Small intestine (tissue), 7 donors: ENCODE results near the gene PEX1. TPM values are rescaled to one million over a fixed set of nuclear protein-coding genes. Genes with fewer than 3 reads are reported as not detected.
"Not testable (repeated sequence)": the region's sequence is repeated elsewhere in the genome, so short reads cannot be mapped to it uniquely, and the experiment has no call there.

Experiments used
- DNase-seq, 2 donors: peaks; one replicate each; pipeline versions ENCODE4 v3.0.0 to v3.0.0-alpha.2; 2013
- FAIRE-seq: peaks from 2 replicates; lab custom pipeline; 2012; peaks lifted over from hg19 to GRCh38; lab: Jason Lieb, UNC
- H3K27ac ChIP-seq, 3 donors: one replicate each; pipeline ENCODE4 v1.5.1; 2013; ENCODE audit warnings: low read length in 2 of 3, mild to moderate bottlenecking in 2 of 3, control low read depth in 1 of 3, inconsistent platforms in 1 of 3, low read depth in 1 of 3, moderate library complexity in 1 of 3
- H3K27me3 ChIP-seq, 3 donors: one replicate each; pipeline ENCODE4 v1.6.1; 2013; ENCODE audit warnings: low read length in 3 of 3, inconsistent platforms in 1 of 3; ENCODE audit not compliant: control insufficient read depth in 3 of 3, insufficient read depth in 3 of 3
- H3K36me3 ChIP-seq, 3 donors: one replicate each; pipeline ENCODE4 v1.6.1; 2013; ENCODE audit warnings: low read length in 3 of 3, inconsistent platforms in 1 of 3, low read depth in 1 of 3, mild to moderate bottlenecking in 1 of 3, moderate library complexity in 1 of 3; ENCODE audit not compliant: control insufficient read depth in 3 of 3, insufficient read depth in 2 of 3
- H3K4me1 ChIP-seq, 3 donors: one replicate each; pipeline ENCODE4 v1.6.1; 2013; ENCODE audit warnings: low read length in 2 of 3, inconsistent platforms in 1 of 3, low read depth in 1 of 3, mild to moderate bottlenecking in 1 of 3, moderate library complexity in 1 of 3; ENCODE audit not compliant: control insufficient read depth in 3 of 3, insufficient read depth in 2 of 3
- H3K4me3 ChIP-seq, 3 donors: one replicate each; pipeline ENCODE4 v1.5.1; 2013; ENCODE audit warnings: low read length in 3 of 3, control low read depth in 1 of 3, inconsistent platforms in 1 of 3, low read depth in 1 of 3, mild to moderate bottlenecking in 1 of 3, moderate library complexity in 1 of 3
- H3K9me3 ChIP-seq, 2 donors: one replicate each; pipeline ENCODE4 v1.6.1; 2013; ENCODE audit warnings: low read depth in 1 of 2, low read length in 1 of 2; ENCODE audit not compliant: control insufficient read depth in 2 of 2, insufficient read depth in 1 of 2
- WGBS, 3 donors: extraction: QIAGEN DNeasy Blood & Tissue Kit; methylation state at CpG; one replicate each; pipeline ENCODE4 v1.1.7; 2013; 5-methylcytosine and 5-hydroxymethylcytosine counted together
- polyA plus RNA-seq, 4 donors: library from polyadenylated mRNA; stranded (reverse) in 3 of 4; unstranded in 1 of 4; fragments of 200-250 nt in 3 of 4; fragments of 120-200 nt in 1 of 4; gene quantifications; one replicate each; pipeline versions ENCODE4 v1.2.1 to v1.2.3, GENCODE V29; 2013
- donor health status: healthy with polysubstance abuse.
- donor health status: control.
- donor health status: control.
- donor health status: Bipolar disorder and iron deficiency.
- donor health status: healthy.

The PEX1 gene
- polyA plus RNA-seq, 4 donors = 9.2 to 36.5 (median 12.0) TPM

DNA sequence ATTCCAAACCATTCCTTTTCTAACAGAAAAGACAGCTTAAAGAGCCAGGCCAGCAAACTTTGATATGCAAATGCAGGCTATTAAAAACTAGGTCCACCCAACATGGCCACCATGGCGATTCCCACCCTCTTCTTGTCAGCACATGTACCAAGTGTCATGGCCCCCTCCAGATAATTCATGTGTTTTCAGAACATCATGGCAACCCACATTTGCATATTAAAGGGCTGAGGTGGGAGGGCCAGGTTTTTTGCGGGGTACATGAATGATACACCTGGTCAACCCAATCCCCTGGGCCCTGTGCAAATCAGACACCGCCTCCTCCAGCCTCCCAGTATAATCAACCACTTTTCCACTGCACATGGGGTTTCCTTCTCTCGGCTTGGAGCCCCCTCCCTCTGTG, 49.6 kb downstream of the PEX1 start:
- no peak overlapping the region for H3K27ac ChIP-seq
- no peak overlapping the region for H3K4me3 ChIP-seq
- H3K27me3 ChIP-seq = no peaks in the 10 kb centered on the region
- 92 to 96% (median 95%) methylated on average over 4 of the region's 4 CpGs for WGBS, 3 donors
- peaks cover 0 to 11% (median 0%) of the 10 kb centered on the region in 3 donors for H3K36me3 ChIP-seq
- no peaks in the 10 kb centered on the region for H3K9me3 ChIP-seq
- DNase-seq = no peak
- no peaks in the 10 kb centered on the region for H3K4me1 ChIP-seq
- no peak for FAIRE-seq

DNA sequence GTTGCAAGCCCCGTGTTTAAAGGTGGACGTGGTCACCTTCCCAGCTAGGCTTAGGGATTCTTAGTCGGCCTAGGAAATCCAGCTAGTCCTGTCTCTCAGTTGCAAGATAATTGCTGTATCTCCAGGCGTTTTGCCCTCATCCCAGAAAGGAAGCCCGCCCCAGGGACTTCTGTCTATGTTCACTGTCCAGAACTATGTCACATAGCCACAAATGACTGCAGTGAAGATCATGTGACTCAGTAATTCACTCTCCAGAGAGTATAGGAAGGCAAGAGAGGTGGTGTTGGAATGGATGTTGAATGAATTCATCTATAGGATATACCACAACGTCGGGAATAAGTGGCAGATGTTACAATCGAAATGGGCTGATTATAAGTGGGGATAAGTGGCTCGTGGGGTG, 50.2 kb downstream of the PEX1 start:
- no peaks in the 10 kb centered on the region for H3K9me3 ChIP-seq
- FAIRE-seq (no peak), DNase-seq (no peak)
- H3K4me3 ChIP-seq = no peak overlapping the region
- 91 to 93% (median 91%) methylated on average over 9 of the region's 9 CpGs for WGBS, 3 donors
- no peaks in the 10 kb centered on the region for H3K27me3 ChIP-seq
- peaks cover 0 to 3% (median 0%) of the 10 kb centered on the region in 3 donors for H3K4me1 ChIP-seq
- H3K27ac ChIP-seq = no peak overlapping the region
- peaks cover 0 to 11% (median 0%) of the 10 kb centered on the region in 3 donors for H3K36me3 ChIP-seq

DNA sequence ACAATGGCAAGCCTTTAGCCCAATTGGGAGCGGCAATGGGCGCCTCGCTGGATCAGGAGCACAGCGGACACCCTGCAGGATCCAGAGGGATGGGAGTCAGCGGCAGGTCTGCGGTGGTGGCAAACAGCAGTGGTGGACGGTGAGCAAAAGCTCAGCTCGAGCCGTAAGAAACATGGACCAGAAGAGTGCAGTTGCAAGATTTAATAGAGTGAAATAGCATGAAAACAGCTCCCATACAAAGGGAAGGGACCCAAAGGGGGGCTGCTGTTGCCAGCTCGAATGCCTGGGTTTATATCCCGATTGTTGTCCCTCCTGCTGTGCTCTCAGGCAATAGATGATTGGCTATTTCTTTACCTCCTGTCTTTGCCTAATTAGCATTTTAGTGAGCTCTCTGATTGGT, 50.6 kb downstream of the PEX1 start, which contains the start of gene ERVW-1:
ERVW-1 (minus strand) TSS at position 266 of the 400 bp plus-strand sequence. CDS start 7,565 bp downstream, outside the sequence.
- not testable (repeated sequence) for DNase-seq, H3K27ac ChIP-seq, H3K4me1 ChIP-seq, H3K4me3 ChIP-seq, H3K9me3 ChIP-seq, H3K27me3 ChIP-seq, FAIRE-seq
- peaks cover 0 to 11% (median 0%) of the 10 kb centered on the region in 3 donors for H3K36me3 ChIP-seq
- WGBS, 3 donors = 94 to 98% (median 95%) methylated on average over 11 of the region's 11 CpGs

DNA sequence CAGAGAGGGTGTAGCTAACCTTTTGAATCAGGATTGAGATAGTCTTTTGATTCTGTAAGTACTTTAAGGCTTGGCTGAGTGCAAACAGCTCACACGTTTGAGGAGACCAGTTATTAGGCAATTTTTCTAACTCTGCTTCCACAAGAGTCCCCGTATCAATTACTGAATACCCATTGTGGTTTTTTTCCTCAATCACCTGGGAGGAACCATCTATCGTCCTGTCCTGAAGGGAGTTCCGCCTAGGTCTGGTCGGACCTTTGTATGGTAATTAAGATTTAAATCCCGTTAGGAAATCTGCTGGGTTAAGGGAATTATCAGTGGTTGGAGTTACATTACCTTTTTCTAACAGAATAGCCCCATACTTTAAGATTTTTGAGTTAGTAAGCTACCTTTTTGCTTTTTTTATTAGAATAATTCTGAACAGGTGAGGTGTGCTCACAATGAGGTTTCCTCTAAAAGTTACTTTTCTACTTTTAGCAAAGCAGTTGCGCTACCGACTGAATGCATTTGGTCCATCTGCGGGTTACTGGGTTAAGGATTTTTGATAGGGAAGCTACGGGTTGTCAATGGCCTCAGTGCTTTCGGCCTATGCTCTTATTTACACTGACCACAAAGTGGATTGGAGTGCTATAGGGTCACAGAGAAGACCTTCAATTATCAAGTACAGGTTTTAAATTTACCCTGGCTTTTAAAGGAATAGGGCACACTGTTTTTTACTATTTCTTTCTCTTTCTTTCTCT, 52.3 kb downstream of the PEX1 start:
- 89 to 93% (median 93%) methylated on average over 11 of the region's 11 CpGs for WGBS, 3 donors
- not testable (repeated sequence) for H3K9me3 ChIP-seq, H3K27ac ChIP-seq, FAIRE-seq, H3K4me3 ChIP-seq, DNase-seq, H3K4me1 ChIP-seq, H3K27me3 ChIP-seq
- peaks cover 0 to 11% (median 0%) of the 10 kb centered on the region in 3 donors for H3K36me3 ChIP-seq

DNA sequence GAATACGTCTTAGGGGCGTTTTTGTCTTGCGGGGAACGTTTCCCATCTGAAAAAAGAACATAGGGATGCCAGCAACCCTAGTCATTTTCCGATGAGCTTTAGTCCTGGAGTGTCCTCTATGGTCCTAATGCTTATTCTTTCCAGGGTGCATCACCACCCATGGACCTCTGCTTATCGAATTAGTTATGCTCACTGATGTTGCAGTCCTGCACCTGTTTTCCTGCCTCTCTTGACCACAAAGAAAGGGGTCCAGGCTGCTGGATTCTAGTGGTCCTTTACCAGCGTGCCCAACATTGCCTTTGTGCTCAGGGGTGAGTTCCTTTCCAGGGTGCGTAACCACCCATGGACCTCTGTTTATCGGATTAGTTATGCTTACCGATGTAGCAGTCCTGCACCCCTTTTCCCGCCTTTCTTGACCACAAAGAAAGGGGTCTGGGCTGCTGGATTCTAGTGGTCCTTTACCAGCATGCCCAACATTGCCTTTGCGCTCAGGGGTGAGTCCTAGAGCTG, 53.0 kb downstream of the PEX1 start:
- not testable (repeated sequence) for H3K27ac ChIP-seq, H3K4me3 ChIP-seq, H3K27me3 ChIP-seq, FAIRE-seq, H3K4me1 ChIP-seq, H3K9me3 ChIP-seq, DNase-seq
- WGBS, 3 donors = 89 to 97% (median 92%) methylated on average over 12 of the region's 12 CpGs
- peaks cover 0 to 11% (median 0%) of the 10 kb centered on the region in 3 donors for H3K36me3 ChIP-seq

DNA sequence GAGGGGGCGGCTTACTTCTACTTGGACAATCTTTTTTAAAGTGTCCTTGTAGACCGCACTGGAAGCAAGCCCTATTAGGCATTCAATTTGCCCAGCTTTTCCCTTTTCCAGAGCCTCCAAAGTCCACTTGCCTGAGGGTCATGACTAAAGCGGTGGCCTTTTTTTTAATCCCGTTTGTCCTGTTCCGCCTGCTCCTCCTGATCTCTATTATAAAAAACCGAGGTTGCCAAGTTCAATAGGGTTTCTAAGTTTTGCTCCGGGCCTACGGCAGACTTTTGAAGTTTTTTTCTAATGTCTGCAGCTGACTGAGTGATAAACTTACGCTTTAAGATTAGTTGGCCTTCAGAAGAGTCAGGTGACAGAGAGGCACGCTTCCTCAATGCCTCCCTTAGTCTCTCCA, 54.3 kb downstream of the PEX1 start:
- H3K27me3 ChIP-seq, H3K9me3 ChIP-seq, H3K4me1 ChIP-seq, FAIRE-seq, H3K4me3 ChIP-seq: not testable (repeated sequence)
- WGBS, 3 donors = 14 to 71% (median 45%) methylated on average over 9 to 10 of the region's 10 CpGs
- peaks cover 0 to 11% (median 0%) of the 10 kb centered on the region in 3 donors for H3K36me3 ChIP-seq
- DNase-seq = peak in 1 of 2 donors; percentile 65
- H3K27ac ChIP-seq = peak overlapping the region in 1 of 3 donors; percentile 17

DNA sequence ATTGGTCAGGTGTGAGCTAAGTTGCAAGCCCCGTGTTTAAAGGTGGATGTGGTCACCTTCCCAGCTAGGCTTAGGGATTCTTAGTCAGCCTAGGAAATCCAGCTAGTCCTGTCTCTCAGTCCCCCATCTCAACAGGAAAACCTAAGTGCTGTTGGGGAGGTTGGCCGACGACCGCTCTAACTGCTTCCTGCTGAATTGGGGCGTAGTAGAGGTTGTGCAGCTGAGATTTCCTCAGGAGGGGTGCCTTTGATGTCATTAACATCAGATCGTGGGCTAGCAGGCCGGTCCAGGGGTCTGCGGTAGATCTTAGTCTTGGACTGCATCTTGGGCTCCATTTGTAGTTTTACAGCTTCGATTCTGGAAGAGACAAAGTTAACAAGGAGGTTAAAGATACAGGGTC, 59.7 kb downstream of the PEX1 start:
- not testable (repeated sequence) for H3K4me1 ChIP-seq, H3K36me3 ChIP-seq, H3K9me3 ChIP-seq, FAIRE-seq, H3K27me3 ChIP-seq, H3K4me3 ChIP-seq, H3K27ac ChIP-seq, DNase-seq
- WGBS, 3 donors = 95 to 98% (median 97%) methylated on average over 8 to 9 of the region's 9 CpGs

DNA sequence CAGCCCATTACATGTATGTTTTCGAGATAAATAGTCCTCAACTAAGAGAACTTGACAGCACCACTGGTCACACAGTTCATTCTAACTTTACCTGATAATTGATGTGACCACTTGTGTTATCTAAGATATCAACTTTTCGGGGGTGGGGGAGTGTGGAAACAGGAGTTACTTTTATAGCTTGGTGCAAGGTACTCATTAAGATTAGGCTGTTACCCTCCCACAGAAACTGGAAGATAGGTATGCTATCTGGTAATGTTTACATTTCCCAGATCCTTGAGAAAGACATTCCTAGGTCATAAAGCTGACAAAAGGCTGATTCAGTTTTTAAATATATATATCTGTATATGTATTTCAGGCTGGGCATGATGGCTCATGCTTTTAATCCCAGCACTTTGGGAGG, 61.6 kb downstream of the PEX1 start:
- FAIRE-seq (no peak), DNase-seq (peak in 1 of 2 donors; percentile 41)
- Histone ChIP-seq H3K9me3 (peaks cover 0 to 4% of the 10 kb centered on the region in 2 donors), H3K4me3 (no peak overlapping the region), H3K27ac (no peak overlapping the region), H3K27me3 (no peaks in the 10 kb centered on the region), H3K36me3 (peaks cover 0 to 10% (median 2%) of the 10 kb centered on the region in 3 donors), H3K4me1 (peaks cover 0 to 6% (median 0%) of the 10 kb centered on the region in 3 donors)
- 33 to 64% (median 55%) methylated on average over 2 of the region's 2 CpGs for WGBS, 3 donors
